Measurements from ENCODE around the gene NUCB2.

The NUCB2 gene

DNA sequence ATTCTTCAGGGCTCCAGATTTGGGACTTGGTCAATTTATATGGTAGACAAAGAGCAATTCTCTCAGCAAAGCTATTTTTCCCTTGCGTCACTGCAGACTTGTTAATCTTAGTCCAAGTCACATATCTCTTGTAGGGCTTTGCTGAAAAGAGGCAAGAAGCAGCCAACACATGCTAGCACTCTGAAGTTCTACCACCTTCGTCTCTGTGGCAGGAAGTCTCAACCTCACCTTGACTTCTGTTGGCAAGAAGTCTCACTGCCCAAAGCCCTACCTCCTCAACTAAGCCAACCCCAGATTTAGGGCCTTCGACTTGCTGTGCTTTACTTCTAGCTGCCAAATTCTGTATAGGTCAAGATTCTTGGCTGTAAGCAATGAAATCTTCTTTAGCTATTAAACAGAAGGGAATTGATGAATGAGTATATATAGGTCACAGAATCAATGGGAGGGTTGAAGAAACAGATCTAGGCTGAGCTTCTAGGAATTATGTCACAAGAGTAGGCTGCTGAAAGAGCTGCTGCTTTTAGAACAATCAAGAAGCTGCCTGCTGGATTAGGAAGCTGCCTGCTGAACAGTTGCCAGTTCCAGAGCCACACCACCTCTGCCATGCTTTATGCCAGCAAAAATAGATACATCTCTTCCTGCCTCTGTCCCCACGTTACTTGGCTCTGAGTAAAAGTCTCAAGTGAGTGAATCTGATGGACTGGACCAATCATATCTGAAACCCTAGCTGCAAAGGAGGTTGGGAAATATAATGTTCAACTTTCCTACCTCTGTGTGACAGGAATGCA, 57.5 kb downstream of the NUCB2 start:
- Histone ChIP-seq H3K27me3 (ENCODE audit: insufficient read depth, poor library complexity, severe bottlenecking) (no peaks in the 10 kb centered on the region), H3K27ac (replicated peaks) (no peak overlapping the region), H3K4me3 (replicated peaks; ENCODE audit: insufficient read depth, low read length) (no peak overlapping the region)
- no peak for DNase-seq (ENCODE audit: low read depth in 1 of 2, low spot score in 1 of 2)
- peak; percentile 9; the same call in 1 of the 2 replicates for TF ChIP-seq POLR2AphosphoS5 (IDR thresholded peaks at IDR 0.05; ENCODE audit: low read depth)
- TF ChIP-seq, protein P1, sequence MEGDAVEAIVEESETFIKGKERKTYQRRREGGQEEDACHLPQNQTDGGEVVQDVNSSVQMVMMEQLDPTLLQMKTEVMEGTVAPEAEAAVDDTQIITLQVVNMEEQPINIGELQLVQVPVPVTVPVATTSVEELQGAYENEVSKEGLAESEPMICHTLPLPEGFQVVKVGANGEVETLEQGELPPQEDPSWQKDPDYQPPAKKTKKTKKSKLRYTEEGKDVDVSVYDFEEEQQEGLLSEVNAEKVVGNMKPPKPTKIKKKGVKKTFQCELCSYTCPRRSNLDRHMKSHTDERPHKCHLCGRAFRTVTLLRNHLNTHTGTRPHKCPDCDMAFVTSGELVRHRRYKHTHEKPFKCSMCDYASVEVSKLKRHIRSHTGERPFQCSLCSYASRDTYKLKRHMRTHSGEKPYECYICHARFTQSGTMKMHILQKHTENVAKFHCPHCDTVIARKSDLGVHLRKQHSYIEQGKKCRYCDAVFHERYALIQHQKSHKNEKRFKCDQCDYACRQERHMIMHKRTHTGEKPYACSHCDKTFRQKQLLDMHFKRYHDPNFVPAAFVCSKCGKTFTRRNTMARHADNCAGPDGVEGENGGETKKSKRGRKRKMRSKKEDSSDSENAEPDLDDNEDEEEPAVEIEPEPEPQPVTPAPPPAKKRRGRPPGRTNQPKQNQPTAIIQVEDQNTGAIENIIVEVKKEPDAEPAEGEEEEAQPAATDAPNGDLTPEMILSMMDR (IDR thresholded peaks at IDR 0.05; ENCODE audit: insufficient read depth, low read length), result no peak

DNA sequence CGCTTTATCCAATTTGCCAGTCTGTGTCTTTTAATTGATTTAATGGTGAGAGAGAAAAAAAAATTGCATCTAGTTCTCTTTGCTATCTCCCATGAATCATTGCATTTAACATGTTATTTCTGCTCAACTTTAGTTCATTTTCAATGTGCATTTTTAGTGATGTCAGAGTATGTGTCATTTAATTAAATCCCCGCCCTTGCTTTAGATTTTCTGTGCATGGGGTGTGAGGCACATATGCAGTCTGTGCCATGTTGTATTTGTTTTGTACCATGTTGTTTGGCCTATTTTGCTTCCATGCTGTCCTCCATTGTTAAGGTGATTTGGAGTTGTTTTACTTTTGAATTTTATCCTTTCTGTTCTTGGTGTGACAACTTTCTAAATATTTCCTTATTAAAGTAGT, 66.7 kb downstream of the NUCB2 start:
- TF ChIP-seq SPI1 (IDR thresholded peaks at IDR 0.05; ENCODE audit: borderline replicate concordance, low read depth) (no peak), GABPA (IDR thresholded peaks at IDR 0.05; ENCODE audit: low read depth) (no peak), POLR2AphosphoS5 (IDR thresholded peaks at IDR 0.05; ENCODE audit: low read depth) (no peak)
- TF ChIP-seq, protein P2, sequence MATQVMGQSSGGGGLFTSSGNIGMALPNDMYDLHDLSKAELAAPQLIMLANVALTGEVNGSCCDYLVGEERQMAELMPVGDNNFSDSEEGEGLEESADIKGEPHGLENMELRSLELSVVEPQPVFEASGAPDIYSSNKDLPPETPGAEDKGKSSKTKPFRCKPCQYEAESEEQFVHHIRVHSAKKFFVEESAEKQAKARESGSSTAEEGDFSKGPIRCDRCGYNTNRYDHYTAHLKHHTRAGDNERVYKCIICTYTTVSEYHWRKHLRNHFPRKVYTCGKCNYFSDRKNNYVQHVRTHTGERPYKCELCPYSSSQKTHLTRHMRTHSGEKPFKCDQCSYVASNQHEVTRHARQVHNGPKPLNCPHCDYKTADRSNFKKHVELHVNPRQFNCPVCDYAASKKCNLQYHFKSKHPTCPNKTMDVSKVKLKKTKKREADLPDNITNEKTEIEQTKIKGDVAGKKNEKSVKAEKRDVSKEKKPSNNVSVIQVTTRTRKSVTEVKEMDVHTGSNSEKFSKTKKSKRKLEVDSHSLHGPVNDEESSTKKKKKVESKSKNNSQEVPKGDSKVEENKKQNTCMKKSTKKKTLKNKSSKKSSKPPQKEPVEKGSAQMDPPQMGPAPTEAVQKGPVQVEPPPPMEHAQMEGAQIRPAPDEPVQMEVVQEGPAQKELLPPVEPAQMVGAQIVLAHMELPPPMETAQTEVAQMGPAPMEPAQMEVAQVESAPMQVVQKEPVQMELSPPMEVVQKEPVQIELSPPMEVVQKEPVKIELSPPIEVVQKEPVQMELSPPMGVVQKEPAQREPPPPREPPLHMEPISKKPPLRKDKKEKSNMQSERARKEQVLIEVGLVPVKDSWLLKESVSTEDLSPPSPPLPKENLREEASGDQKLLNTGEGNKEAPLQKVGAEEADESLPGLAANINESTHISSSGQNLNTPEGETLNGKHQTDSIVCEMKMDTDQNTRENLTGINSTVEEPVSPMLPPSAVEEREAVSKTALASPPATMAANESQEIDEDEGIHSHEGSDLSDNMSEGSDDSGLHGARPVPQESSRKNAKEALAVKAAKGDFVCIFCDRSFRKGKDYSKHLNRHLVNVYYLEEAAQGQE (IDR thresholded peaks at IDR 0.05; ENCODE audit: insufficient replicate concordance, low read depth), result no peak
- TF ChIP-seq, protein P1 (IDR thresholded peaks at IDR 0.05; ENCODE audit: insufficient read depth, low read length), result no peak
- DNase-seq (ENCODE audit: low read depth in 1 of 2, low spot score in 1 of 2), result no peak

DNA sequence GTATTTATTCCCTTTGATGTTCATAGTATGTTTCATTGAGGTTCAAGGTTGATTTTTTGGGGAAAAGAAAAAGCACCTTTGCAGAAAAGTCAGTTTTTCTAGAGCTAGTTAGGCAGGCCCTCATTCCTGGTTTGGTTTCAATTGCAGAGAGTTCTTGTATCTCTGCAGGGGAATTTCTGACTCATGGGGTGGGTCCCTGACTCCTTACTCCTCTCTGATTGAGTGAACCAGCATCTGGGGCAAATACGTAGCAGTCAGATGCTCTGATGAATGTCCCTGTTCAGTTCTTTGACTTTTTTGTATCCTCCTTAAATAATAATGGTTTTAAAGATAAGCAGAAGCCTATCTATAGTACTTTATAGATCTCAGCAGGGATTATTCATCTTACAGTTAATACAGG, 67.4 kb downstream of the NUCB2 start:
- H3K27ac ChIP-seq (replicated peaks), result no peak overlapping the region
- TF ChIP-seq, protein P1 (IDR thresholded peaks at IDR 0.05; ENCODE audit: insufficient read depth, low read length), result no peak
- no peak for DNase-seq (ENCODE audit: low read depth in 1 of 2, low spot score in 1 of 2)

More for the DNA sequence above, 66.7 kb downstream of the NUCB2 start:
- H3K4me3 ChIP-seq (replicated peaks; ENCODE audit: insufficient read depth, low read length), result no peak overlapping the region
- no peak overlapping the region for H3K27ac ChIP-seq (replicated peaks)
- H3K27me3 ChIP-seq (ENCODE audit: insufficient read depth, poor library complexity, severe bottlenecking), result no peaks in the 10 kb centered on the region

DNA sequence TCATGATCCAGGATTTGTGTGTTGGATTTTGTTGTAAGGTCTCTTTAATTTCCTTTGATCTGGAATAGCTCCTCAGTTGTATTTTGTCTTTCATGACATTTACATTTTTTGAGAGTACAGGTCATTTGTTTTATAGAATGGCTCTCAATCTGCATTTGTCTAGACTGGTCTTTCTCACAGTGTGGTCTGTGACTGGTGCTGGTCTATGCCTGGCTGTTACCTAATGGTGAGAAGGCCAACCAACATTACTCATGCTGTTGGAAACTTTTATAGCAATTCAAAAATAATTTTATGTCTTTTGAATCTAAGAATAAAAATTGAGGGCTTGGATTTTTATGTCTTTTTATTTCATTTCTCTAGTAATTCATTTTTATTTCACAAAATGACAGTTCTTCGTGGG, 71.1 kb downstream of the NUCB2 start:
- TF ChIP-seq, protein P2 (IDR thresholded peaks at IDR 0.05; ENCODE audit: insufficient replicate concordance, low read depth), result no peak
- no peak for TF ChIP-seq GABPA (IDR thresholded peaks at IDR 0.05; ENCODE audit: low read depth)
- no peak for TF ChIP-seq SPI1 (IDR thresholded peaks at IDR 0.05; ENCODE audit: borderline replicate concordance, low read depth)
- no peak for TF ChIP-seq POLR2AphosphoS5 (IDR thresholded peaks at IDR 0.05; ENCODE audit: low read depth)
- TF ChIP-seq, protein P1 (IDR thresholded peaks at IDR 0.05; ENCODE audit: insufficient read depth, low read length), result no peak
- no peak overlapping the region for H3K4me3 ChIP-seq (replicated peaks; ENCODE audit: insufficient read depth, low read length)
- H3K27ac ChIP-seq (replicated peaks), result no peak overlapping the region
- DNase-seq (ENCODE audit: low read depth in 1 of 2, low spot score in 1 of 2), result no peak
- no peaks in the 10 kb centered on the region for H3K27me3 ChIP-seq (ENCODE audit: insufficient read depth, poor library complexity, severe bottlenecking)

More for the DNA sequence above, 67.4 kb downstream of the NUCB2 start:
- Histone ChIP-seq H3K27me3 (ENCODE audit: insufficient read depth, poor library complexity, severe bottlenecking) (no peaks in the 10 kb centered on the region), H3K4me3 (replicated peaks; ENCODE audit: insufficient read depth, low read length) (no peak overlapping the region)
